ENCODE results near the gene DDX23.

The DDX23 gene

DNA sequence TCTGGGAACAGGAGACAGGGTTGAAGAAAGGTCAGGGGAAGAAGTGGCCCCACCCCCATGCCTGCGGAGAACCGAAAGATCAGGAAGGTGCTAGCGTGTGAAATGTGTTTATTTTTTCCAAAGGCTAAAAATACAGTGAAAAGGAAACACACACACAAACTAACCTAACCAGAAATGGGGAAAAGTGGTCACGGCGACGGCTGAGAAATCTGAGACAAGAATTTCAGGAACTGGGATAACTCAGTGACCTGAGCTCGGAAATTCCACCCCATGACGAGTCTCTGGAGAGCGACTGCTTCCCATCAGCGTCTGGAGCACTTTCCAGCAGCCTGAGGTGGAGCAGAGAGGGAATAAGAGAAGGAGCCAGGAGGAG, 30.3 kb upstream of the DDX23 start:
- Histone ChIP-seq H3K9ac (no peak overlapping the region), H3K27me3 (ENCODE audit: insufficient read depth, low read depth) (no peaks in the 10 kb centered on the region), H3K27ac (no peak overlapping the region), H3K36me3 (ENCODE audit: insufficient read depth) (no peaks in the 10 kb centered on the region), H3K4me3 (IDR thresholded peaks at IDR 0.05; ENCODE audit: insufficient read depth, low read depth, low read length) (no peak overlapping the region), H3K79me2 (ENCODE audit: insufficient read depth, low read depth) (no peaks in the 10 kb centered on the region), H3K4me1 (ENCODE audit: low read depth, poor library complexity, severe bottlenecking) (no peaks in the 10 kb centered on the region), H2AFZ (ENCODE audit: low read depth) (no peak overlapping the region), H3K4me2 (no peak overlapping the region), H4K20me1 (ENCODE audit: insufficient read depth) (no peaks in the 10 kb centered on the region)
- TF ChIP-seq, protein P1, sequence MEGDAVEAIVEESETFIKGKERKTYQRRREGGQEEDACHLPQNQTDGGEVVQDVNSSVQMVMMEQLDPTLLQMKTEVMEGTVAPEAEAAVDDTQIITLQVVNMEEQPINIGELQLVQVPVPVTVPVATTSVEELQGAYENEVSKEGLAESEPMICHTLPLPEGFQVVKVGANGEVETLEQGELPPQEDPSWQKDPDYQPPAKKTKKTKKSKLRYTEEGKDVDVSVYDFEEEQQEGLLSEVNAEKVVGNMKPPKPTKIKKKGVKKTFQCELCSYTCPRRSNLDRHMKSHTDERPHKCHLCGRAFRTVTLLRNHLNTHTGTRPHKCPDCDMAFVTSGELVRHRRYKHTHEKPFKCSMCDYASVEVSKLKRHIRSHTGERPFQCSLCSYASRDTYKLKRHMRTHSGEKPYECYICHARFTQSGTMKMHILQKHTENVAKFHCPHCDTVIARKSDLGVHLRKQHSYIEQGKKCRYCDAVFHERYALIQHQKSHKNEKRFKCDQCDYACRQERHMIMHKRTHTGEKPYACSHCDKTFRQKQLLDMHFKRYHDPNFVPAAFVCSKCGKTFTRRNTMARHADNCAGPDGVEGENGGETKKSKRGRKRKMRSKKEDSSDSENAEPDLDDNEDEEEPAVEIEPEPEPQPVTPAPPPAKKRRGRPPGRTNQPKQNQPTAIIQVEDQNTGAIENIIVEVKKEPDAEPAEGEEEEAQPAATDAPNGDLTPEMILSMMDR (conservative IDR thresholded peaks at IDR 0.05; ENCODE audit: low read depth, low read length): no peak

DNA sequence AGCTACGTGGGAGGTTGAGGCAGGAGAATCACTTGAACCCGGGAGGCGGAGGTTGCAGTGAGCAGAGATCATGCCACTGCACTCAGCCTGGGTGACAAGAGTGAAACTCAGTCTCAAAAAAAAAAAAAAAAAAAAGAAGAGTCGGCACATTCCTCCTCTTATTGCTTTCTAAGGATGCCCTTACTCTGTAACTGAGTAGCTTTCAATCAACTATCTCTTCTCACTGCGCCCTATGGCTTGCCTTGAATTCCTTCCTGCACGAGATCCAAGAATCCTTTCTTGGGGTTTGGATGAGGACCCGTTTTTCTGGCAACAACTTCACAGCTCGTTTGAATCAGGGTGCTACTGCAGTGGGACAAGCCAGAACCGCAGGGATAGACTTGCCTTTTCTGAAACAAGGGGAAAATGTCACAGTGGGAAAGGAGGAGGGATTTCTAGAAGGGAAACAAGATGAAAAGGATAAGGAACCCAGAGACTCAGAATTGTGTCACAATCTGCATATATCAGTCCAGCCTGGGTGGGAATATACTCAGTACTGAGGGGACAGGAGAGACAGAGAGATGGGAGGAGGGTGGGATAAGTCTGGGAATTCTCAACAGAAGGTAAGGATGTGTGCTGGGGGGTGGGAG, 29.8 kb upstream of the DDX23 start:
- no peaks in the 10 kb centered on the region for H4K20me1 ChIP-seq (ENCODE audit: insufficient read depth)
- no peak overlapping the region for H3K4me3 ChIP-seq (IDR thresholded peaks at IDR 0.05; ENCODE audit: insufficient read depth, low read depth, low read length)
- H3K27ac ChIP-seq: no peak overlapping the region
- no peaks in the 10 kb centered on the region for H3K27me3 ChIP-seq (ENCODE audit: insufficient read depth, low read depth)
- H3K4me1 ChIP-seq (ENCODE audit: low read depth, poor library complexity, severe bottlenecking): no peaks in the 10 kb centered on the region
- no peaks in the 10 kb centered on the region for H3K79me2 ChIP-seq (ENCODE audit: insufficient read depth, low read depth)
- H3K36me3 ChIP-seq (ENCODE audit: insufficient read depth): no peaks in the 10 kb centered on the region
- H3K4me2 ChIP-seq: no peak overlapping the region
- no peak overlapping the region for H3K9ac ChIP-seq
- TF ChIP-seq, protein P1 (conservative IDR thresholded peaks at IDR 0.05; ENCODE audit: low read depth, low read length): no peak
- no peak overlapping the region for H2AFZ ChIP-seq (ENCODE audit: low read depth)

DNA sequence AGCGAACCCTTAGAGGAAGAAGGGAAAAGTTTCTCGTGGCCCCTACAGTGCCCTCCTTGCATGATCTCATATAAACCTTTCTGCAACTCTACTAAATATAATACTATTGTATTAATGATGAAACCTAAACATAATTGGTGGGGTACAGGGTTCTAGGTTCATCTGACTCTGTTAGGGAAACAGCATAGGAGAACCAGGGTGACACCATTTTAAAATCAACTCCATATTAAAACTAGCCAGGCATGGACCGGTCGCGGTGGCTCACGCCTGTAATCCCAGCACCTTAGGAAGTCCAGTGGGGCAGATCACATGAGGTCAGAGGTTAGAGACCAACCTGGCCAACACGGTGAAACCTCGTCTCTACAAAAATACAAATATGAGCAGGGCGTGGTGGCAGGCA, 28.7 kb upstream of the DDX23 start:
- Histone ChIP-seq H3K4me3 (IDR thresholded peaks at IDR 0.05; ENCODE audit: insufficient read depth, low read depth, low read length) (no peak overlapping the region), H3K27ac (no peak overlapping the region), H3K9ac (no peak overlapping the region), H3K79me2 (ENCODE audit: insufficient read depth, low read depth) (no peaks in the 10 kb centered on the region), H3K4me2 (no peak overlapping the region), H3K27me3 (ENCODE audit: insufficient read depth, low read depth) (no peaks in the 10 kb centered on the region), H4K20me1 (ENCODE audit: insufficient read depth) (no peaks in the 10 kb centered on the region), H3K36me3 (ENCODE audit: insufficient read depth) (no peaks in the 10 kb centered on the region), H3K4me1 (ENCODE audit: low read depth, poor library complexity, severe bottlenecking) (no peaks in the 10 kb centered on the region), H2AFZ (ENCODE audit: low read depth) (no peak overlapping the region)
- TF ChIP-seq, protein P1 (conservative IDR thresholded peaks at IDR 0.05; ENCODE audit: low read depth, low read length): no peak

DNA sequence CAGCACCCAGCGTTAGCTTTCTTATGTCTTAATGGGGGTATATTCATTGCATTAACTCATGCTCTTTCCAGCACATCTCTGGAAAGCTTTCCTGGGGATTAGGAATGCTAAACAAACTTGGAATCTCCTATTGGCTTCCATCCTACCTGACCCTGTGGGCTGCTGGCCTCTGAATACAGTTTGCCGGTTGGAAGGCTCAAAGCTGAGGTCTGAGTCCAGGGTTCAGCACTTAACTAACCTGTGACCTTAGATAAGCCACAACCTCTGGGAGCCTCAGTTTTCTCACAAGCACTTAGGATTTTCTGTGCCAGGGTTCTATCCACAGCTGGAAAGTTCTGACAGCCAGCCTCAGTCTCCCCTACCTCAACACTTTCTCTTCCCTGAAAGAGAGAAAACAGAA, 26.6 kb upstream of the DDX23 start:
- H3K9ac ChIP-seq: no peak overlapping the region
- H2AFZ ChIP-seq (ENCODE audit: low read depth): no peak overlapping the region
- no peaks in the 10 kb centered on the region for H3K36me3 ChIP-seq (ENCODE audit: insufficient read depth)
- TF ChIP-seq, protein P1 (conservative IDR thresholded peaks at IDR 0.05; ENCODE audit: low read depth, low read length): no peak
- H4K20me1 ChIP-seq (ENCODE audit: insufficient read depth): no peaks in the 10 kb centered on the region
- no peaks in the 10 kb centered on the region for H3K4me1 ChIP-seq (ENCODE audit: low read depth, poor library complexity, severe bottlenecking)
- H3K79me2 ChIP-seq (ENCODE audit: insufficient read depth, low read depth): no peaks in the 10 kb centered on the region
- H3K4me2 ChIP-seq: no peak overlapping the region
- no peak overlapping the region for H3K4me3 ChIP-seq (IDR thresholded peaks at IDR 0.05; ENCODE audit: insufficient read depth, low read depth, low read length)
- H3K27ac ChIP-seq: no peak overlapping the region
- H3K27me3 ChIP-seq (ENCODE audit: insufficient read depth, low read depth): no peaks in the 10 kb centered on the region
